H1 (cell line): ENCODE measurements around the gene PI4K2A. TPM values are rescaled to one million over a fixed set of nuclear protein-coding genes. Genes with fewer than 3 reads are reported as not detected.

Experiments
- CTCF ChIA-PET: fragments of 300-600 bp; sonication (Branson Sonifier 250); formaldehyde crosslinking; loops from one replicate; lab custom pipeline; 2021; ENCODE audit not compliant: partially characterized antibody; lab: Charles Lee
- POLR2A ChIA-PET: fragments of 300-600 bp; sonication (Branson Sonifier 250); formaldehyde crosslinking; loops from one replicate; lab custom pipeline; 2021; ENCODE audit warnings: inconsistent platforms; ENCODE audit not compliant: partially characterized antibody; lab: Charles Lee
- DNase-seq, 2 experiments: peaks; one replicate each; pipeline versions ENCODE4 v3.0.0 to v3.0.0-alpha.2; 2010 to 2022; ENCODE audit warnings: low spot score in 2 of 2, low read depth in 1 of 2, mixed read lengths in 1 of 2
- FAIRE-seq: peaks from 2 replicates; lab custom pipeline; 2011; peaks lifted over from hg19 to GRCh38; lab: Jason Lieb, UNC
- H2AFZ ChIP-seq: 2 replicates; pipeline ENCODE4 v1.8.1; 2012; ENCODE audit warnings: low read length, inconsistent platforms
- H2AK5ac ChIP-seq: 2 replicates; pipeline ENCODE4 v1.6.1; 2013; ENCODE audit warnings: low read depth, low read length
- H2BK120ac ChIP-seq: replicated peaks from 2 replicates; pipeline ENCODE3; 2013; ENCODE audit warnings: low read depth, low read length, inconsistent platforms
- H2BK12ac ChIP-seq: 2 replicates; pipeline ENCODE4 v1.6.1; 2013; ENCODE audit warnings: low read depth, low read length
- H2BK15ac ChIP-seq: 2 replicates; pipeline ENCODE4 v1.6.1; 2013; ENCODE audit warnings: low read length
- H2BK20ac ChIP-seq: 2 replicates; pipeline ENCODE4 v1.6.1; 2013; ENCODE audit warnings: low read length
- H2BK5ac ChIP-seq: 2 replicates; pipeline ENCODE4 v1.6.1; 2013; ENCODE audit warnings: low read depth, low read length
- H3K14ac ChIP-seq: 2 replicates; pipeline ENCODE4 v1.6.1; 2013; ENCODE audit warnings: inconsistent platforms; ENCODE audit not compliant: insufficient read length
- H3K18ac ChIP-seq: 2 replicates; pipeline ENCODE4 v1.6.1; 2013; ENCODE audit warnings: low read length; ENCODE audit errors: extremely low read depth
- H3K23ac ChIP-seq: 2 replicates; pipeline ENCODE4 v1.6.1; 2013; ENCODE audit warnings: inconsistent platforms; ENCODE audit not compliant: insufficient read length
- H3K23me2 ChIP-seq: 2 replicates; pipeline ENCODE4 v1.6.1; 2013; ENCODE audit warnings: low read depth, low read length
- H3K27ac ChIP-seq: 2 replicates; pipeline ENCODE4 v1.6.1; 2011; ENCODE audit warnings: low read depth, low read length, inconsistent platforms
- H3K27me3 ChIP-seq, 4 experiments: replicated peaks in 1 of 4; 1 replicate in 1 of 4; 2 replicates in 3 of 4; pipeline versions ENCODE4 v1.6.1 to v1.8.1; 2011 to 2013; ENCODE audit warnings: low read length in 3 of 4, mild to moderate bottlenecking in 3 of 4, inconsistent platforms in 2 of 4, mixed read lengths in 2 of 4, moderate library complexity in 1 of 4; ENCODE audit not compliant: control insufficient read depth in 3 of 4, insufficient read depth in 3 of 4; ENCODE audit errors: extremely low read depth in 1 of 4
- H3K36me3 ChIP-seq, 4 experiments: 2 replicates each; pipeline versions ENCODE4 v1.6.1 to v1.8.1; 2011 to 2013; ENCODE audit warnings: mild to moderate bottlenecking in 4 of 4, low read length in 3 of 4, moderate library complexity in 2 of 4, control low read depth in 1 of 4, inconsistent platforms in 1 of 4; ENCODE audit not compliant: insufficient read depth in 4 of 4, control insufficient read depth in 2 of 4
- H3K4ac ChIP-seq: replicated peaks from 2 replicates; pipeline ENCODE3; 2013; ENCODE audit warnings: low read length, low read depth, mixed read lengths, inconsistent platforms; ENCODE audit not compliant: insufficient read length
- H3K4me1 ChIP-seq, 4 experiments: replicated peaks in 1 of 4; 1 replicate in 1 of 4; 2 replicates in 3 of 4; pipeline versions ENCODE4 v1.6.1 to v1.8.1; 2011 to 2013; ENCODE audit warnings: low read length in 3 of 4, inconsistent platforms in 2 of 4, mixed read lengths in 1 of 4; ENCODE audit not compliant: insufficient read depth in 4 of 4, control insufficient read depth in 3 of 4
- H3K4me2 ChIP-seq, 2 experiments: 2 replicates each; pipeline versions ENCODE4 v1.6.1 to v1.8.1; 2011 to 2013; ENCODE audit warnings: low read depth in 2 of 2, low read length in 2 of 2, control low read depth in 1 of 2, inconsistent platforms in 1 of 2, mild to moderate bottlenecking in 1 of 2; ENCODE audit not compliant: insufficient read depth in 1 of 2
- H3K4me3 ChIP-seq, 4 experiments: fragments of 200-600, 300-600 bp in 1 of 4; sonication (generic), shearing (Covaris generic), sonication (Bioruptor Twin) in 1 of 4; 2 replicates each; pipeline versions ENCODE4 v1.5.1 to v1.8.1; 2011 to 2016; ENCODE audit warnings: low read length in 4 of 4, low read depth in 3 of 4, control low read depth in 2 of 4, inconsistent platforms in 2 of 4, mild to moderate bottlenecking in 2 of 4, mixed read lengths in 1 of 4, moderate library complexity in 1 of 4; ENCODE audit not compliant: insufficient read depth in 2 of 4; ENCODE audit errors: extremely low read depth in 1 of 4
- H3K56ac ChIP-seq: replicated peaks from 2 replicates; pipeline ENCODE3; 2013; ENCODE audit warnings: low read depth, mild to moderate bottlenecking, mixed read lengths, low read length, inconsistent platforms; ENCODE audit not compliant: insufficient read length
- H3K79me1 ChIP-seq: 2 replicates; pipeline ENCODE4 v1.6.1; 2013; ENCODE audit warnings: low read depth, low read length, control low read depth
- H3K79me2 ChIP-seq, 2 experiments: 2 replicates each; pipeline versions ENCODE4 v1.6.1 to v1.8.1; 2012 to 2013; ENCODE audit warnings: low read length in 2 of 2, mild to moderate bottlenecking in 2 of 2, inconsistent platforms in 1 of 2; ENCODE audit not compliant: insufficient read depth in 2 of 2, control insufficient read depth in 1 of 2
- H3K9ac ChIP-seq, 4 experiments: replicated peaks in 1 of 4; 1 replicate in 1 of 4; 2 replicates in 3 of 4; pipeline versions ENCODE4 v1.6.1 to v1.8.1; 2011 to 2013; ENCODE audit warnings: low read depth in 3 of 4, low read length in 3 of 4, control low read depth in 2 of 4, mild to moderate bottlenecking in 2 of 4, moderate library complexity in 2 of 4, inconsistent platforms in 1 of 4; ENCODE audit errors: extremely low read depth in 1 of 4
- H3K9me3 ChIP-seq, 2 experiments: 2 replicates each; pipeline versions ENCODE4 v1.6.1 to v1.8.1; 2012 to 2013; ENCODE audit warnings: mild to moderate bottlenecking in 2 of 2, moderate library complexity in 2 of 2, control low read depth in 1 of 2, inconsistent platforms in 1 of 2, low read depth in 1 of 2, low read length in 1 of 2, mixed read lengths in 1 of 2; ENCODE audit not compliant: insufficient read depth in 2 of 2
- H4K20me1 ChIP-seq, 2 experiments: replicated peaks in 1 of 2; 2 replicates each; pipeline versions ENCODE3 to v1.8.1; 2011 to 2013; ENCODE audit warnings: inconsistent platforms in 2 of 2, low read length in 2 of 2, mild to moderate bottlenecking in 1 of 2; ENCODE audit not compliant: insufficient read depth in 2 of 2, control insufficient read depth in 1 of 2
- H4K5ac ChIP-seq: 2 replicates; pipeline ENCODE4 v1.6.1; 2013; ENCODE audit warnings: low read length, low read depth, mixed read lengths, inconsistent platforms; ENCODE audit not compliant: insufficient read length
- H4K8ac ChIP-seq: 2 replicates; pipeline ENCODE4 v1.8.0; 2013; ENCODE audit warnings: mild to moderate bottlenecking, moderate library complexity, low read length, inconsistent platforms; ENCODE audit not compliant: insufficient read depth; ENCODE audit errors: extremely low read depth
- H4K91ac ChIP-seq: replicated peaks from 2 replicates; pipeline ENCODE3; 2013; ENCODE audit warnings: low read length, mixed read lengths, inconsistent platforms; ENCODE audit not compliant: insufficient read length
- EZH2 ChIP-seq: fragments of 200-600 bp; sonication (generic); IDR thresholded peaks from 2 replicates; pipeline ENCODE4 v1.7.1; 2012; ENCODE audit warnings: low read depth, mild to moderate bottlenecking, moderate library complexity, low read length, inconsistent platforms; ENCODE audit not compliant: severe bottlenecking
- HDAC6 ChIP-seq: IDR thresholded peaks from one replicate; pipeline ENCODE4 v1.7.1; 2012; ENCODE audit warnings: low read depth, mild to moderate bottlenecking, inconsistent platforms, low read length, moderate library complexity
- NANOG ChIP-seq: IDR thresholded peaks from 2 replicates; pipeline ENCODE4 v1.6.1; 2011; ENCODE audit warnings: low read length, low read depth, mild to moderate bottlenecking, inconsistent platforms; ENCODE audit not compliant: insufficient read depth, poor library complexity, severe bottlenecking
- RAD21 ChIP-seq, 2 experiments: IDR thresholded peaks in 1 of 2; conservative IDR thresholded peaks in 1 of 2; 2 replicates each; pipeline ENCODE4 v1.6.1; 2011; ENCODE audit warnings: low read depth in 2 of 2, low read length in 2 of 2, improper control_type of control experiment in 1 of 2, inconsistent platforms in 1 of 2, mild to moderate bottlenecking in 1 of 2, moderate library complexity in 1 of 2
- SRF ChIP-seq: IDR thresholded peaks from 2 replicates; pipeline ENCODE4 v1.6.1; 2011; ENCODE audit warnings: mild to moderate bottlenecking, low read depth, low read length, moderate library complexity
- TAF7 ChIP-seq: optimal IDR thresholded peaks from 2 replicates; pipeline ENCODE3; 2011; ENCODE audit warnings: low read depth, mild to moderate bottlenecking, inconsistent platforms, low read length, moderate library complexity, borderline replicate concordance
- WGBS, 2 experiments: shearing (Covaris generic) in 1 of 2; methylation state at CpG; one replicate each; pipeline versions ENCODE4 v1.1.6 to v1.1.7; 2013 to 2015; ENCODE audit warnings: low lambda C conversion rate in 2 of 2, mixed read lengths in 2 of 2, inconsistent platforms in 1 of 2, low coverage in 1 of 2, missing lambda C conversion rate in 1 of 2; ENCODE audit not compliant: insufficient replicate concordance in 2 of 2, insufficient coverage in 1 of 2, insufficient read length in 1 of 2; ENCODE audit errors: extremely low coverage in 1 of 2, missing lambda C conversion rate in 1 of 2; 5-methylcytosine and 5-hydroxymethylcytosine counted together
- polyA plus RNA-seq, 7 experiments: library from polyadenylated mRNA; depleted of rRNA in 3 of 7; stranded (reverse) in 5 of 7; unstranded in 2 of 7; fragments of >200 nt in 5 of 7; fragments of 200-250 nt in 2 of 7; gene quantifications; 1 replicate in 5 of 7; 2 replicates in 1 of 7; 4 replicates in 1 of 7; pipeline versions ENCODE4 v1.2.1 to v1.2.3, GENCODE V29; 2011 to 2013; ENCODE audit warnings: missing spikeins in 2 of 7, mixed read lengths in 2 of 7
- total RNA-seq: library from RNA; stranded (reverse); fragmentation: NEBNext Ultra II Directional; extraction: Animal tissue kit (Norgen Biotek cat#: 25700); gene quantifications from 2 replicates; pipeline ENCODE4 v1.2.1, GENCODE V29; 2021

The PI4K2A gene
- total and polyA plus RNA-seq, 2 of the 8 experiments (the other 6 are each of a cell fraction or from before 2014, with no cell fraction given), result 20.7 to 21.9 TPM

- H2AFZ ChIP-seq, result no peak overlapping the region
- H3K4me3 ChIP-seq, result no peak overlapping the region
- no peak overlapping the region for H2BK15ac ChIP-seq
- FAIRE-seq (no peak), DNase-seq (no peak)
- no peak overlapping the region for H3K27ac ChIP-seq
- H2BK5ac ChIP-seq, result no peak overlapping the region
- ChIA-PET CTCF (interaction anchor here (0.6 to 15.1 kb wide), 5 partner anchors 11 to 412 kb away, joined by 3 to 773 read pairs (median 23); partner anchors contain the start of genes MARVELD1 and R3HCC1L), POLR2A (interaction anchor here (0.7 to 15.1 kb wide), 5 partner anchors 9 to 59 kb away, joined by 3 to 234 read pairs (median 7); partner anchors contain the start of genes AVPI1, MARVELD1 and ZFYVE27)
- no peak overlapping the region for H2BK12ac ChIP-seq
- H2AK5ac ChIP-seq, result no peak overlapping the region
- no peak overlapping the region for H3K4ac ChIP-seq
- TF ChIP-seq HDAC6 (no peak), NANOG (no peak), TAF7 (no peak), RAD21 (IDR thresholded peaks at IDR 0.05 in 1 of 2, conservative IDR thresholded peaks at IDR 0.05 in 1 of 2; ENCODE audit: low read depth in 2 of 2, low read length in 2 of 2) (no peak), SRF (no peak), EZH2 (no peak)
- H3K79me1 ChIP-seq, result 0 out of 2 replicates have a peak, but pooled peaks cover 2% of the 10 kb centered on the region
- no peak overlapping the region for H3K9ac ChIP-seq
- peaks cover 0 to 11% (median 7%) of the 10 kb centered on the region in 4 experiments; a peak in 4 of 7 replicates for H3K4me1 ChIP-seq
- no peaks in the 10 kb centered on the region for H3K23me2 ChIP-seq
- H3K27me3 ChIP-seq, result no peaks in the 10 kb centered on the region
- WGBS, 2 experiments, result 85% methylated on average over 12 of the region's 12 CpGs; no CpG with 5 or more reads in 1 of the 2 experiments
- H3K9me3 ChIP-seq, result no peaks in the 10 kb centered on the region
- peaks cover 0 to 13% (median 3%) of the 10 kb centered on the region in 4 experiments; a peak in 3 of 8 replicates for H3K36me3 ChIP-seq
- H3K14ac ChIP-seq, result no peak overlapping the region
- H2BK120ac ChIP-seq, result no peak overlapping the region
- no peak overlapping the region for H3K18ac ChIP-seq
- no peak overlapping the region for H4K91ac ChIP-seq
- H3K4me2 ChIP-seq, result no peak overlapping the region
- no peak overlapping the region for H3K23ac ChIP-seq
- H4K8ac ChIP-seq, result no peak overlapping the region; the same call in 1 of the 2 replicates
- H4K20me1 ChIP-seq, result no peaks in the 10 kb centered on the region
- no peak overlapping the region for H4K5ac ChIP-seq
- no peaks in the 10 kb centered on the region for H3K79me2 ChIP-seq
- no peak overlapping the region for H2BK20ac ChIP-seq
- no peak overlapping the region for H3K56ac ChIP-seq
These were observed 81.7 kb downstream of the PI4K2A start for GRCh38 chr10:97721871-97722780.
